ENCODE measurements around the gene LAG3.

The LAG3 gene

DNA sequence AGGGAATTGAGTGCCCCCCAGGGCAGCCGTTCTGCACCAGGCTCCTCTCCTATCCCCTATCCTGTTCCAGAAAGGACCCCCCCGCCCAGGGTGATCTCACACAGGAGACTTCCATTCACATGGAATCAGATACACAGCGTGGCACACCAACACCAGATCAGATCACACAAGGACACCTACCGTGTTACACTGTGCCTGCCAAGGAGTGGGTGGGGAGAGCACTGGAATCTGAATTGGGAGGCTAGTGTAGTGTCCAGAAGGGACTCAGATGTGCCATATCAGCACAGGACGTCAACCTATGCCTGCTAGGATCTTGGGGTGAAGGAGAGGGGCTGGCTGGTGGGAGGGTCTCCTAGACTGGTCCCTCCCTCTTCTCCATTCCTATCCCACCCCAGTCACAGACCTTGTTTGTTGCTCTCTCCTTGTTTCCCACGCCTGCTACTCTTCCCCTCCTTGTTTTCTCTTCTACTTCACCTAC is 3.8 kb upstream of the LAG3 start:
- TF ChIP-seq CTCF (IDR thresholded peaks at IDR 0.05; ENCODE audit: low read depth, low read length, missing control alignments) = no peak
- DNase-seq (ENCODE audit: low read depth) = no peak

DNA sequence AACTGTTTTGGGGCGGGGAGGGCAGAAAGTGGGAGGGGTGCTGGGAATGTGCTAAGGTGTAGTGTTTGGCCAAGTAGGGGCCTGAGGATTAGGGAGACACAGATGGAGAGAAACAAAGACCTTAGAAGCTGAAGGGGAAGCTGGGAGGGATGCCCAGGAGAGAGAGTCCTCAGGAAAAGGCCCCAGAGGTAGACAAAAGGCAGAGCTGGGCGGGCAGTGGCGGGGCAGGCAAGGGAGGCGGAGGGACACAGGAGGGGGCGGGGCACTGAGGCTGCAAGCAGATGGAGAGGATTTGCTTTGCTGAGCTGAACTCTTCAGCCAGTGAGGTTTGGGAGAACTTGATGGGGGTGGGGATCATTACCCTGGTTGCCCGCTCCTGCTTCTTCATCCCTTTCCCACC is 3.3 kb upstream of the LAG3 start:
- no peak for TF ChIP-seq CTCF (IDR thresholded peaks at IDR 0.05; ENCODE audit: low read depth, low read length, missing control alignments)
- no peak for DNase-seq (ENCODE audit: low read depth)
- H3K4me3 ChIP-seq (ENCODE audit: low read depth, low read length) = no peak overlapping the region

More for the DNA sequence above, 3.8 kb upstream of the LAG3 start:
- H3K4me3 ChIP-seq (ENCODE audit: low read depth, low read length) = no peak overlapping the region

- TF ChIP-seq CTCF (IDR thresholded peaks at IDR 0.05; ENCODE audit: low read depth, low read length, missing control alignments) = no peak
- H3K4me3 ChIP-seq (ENCODE audit: low read depth, low read length) = no peak overlapping the region
- DNase-seq (ENCODE audit: low read depth) = no peak
Measured at GRCh38 chr12:6769666-6770065, 2.7 kb upstream of the LAG3 start.

GRCh38 chr12:6770094-6770493 is 2.2 kb upstream of the LAG3 start:
- no peak overlapping the region for H3K4me3 ChIP-seq (ENCODE audit: low read depth, low read length)
- TF ChIP-seq CTCF (IDR thresholded peaks at IDR 0.05; ENCODE audit: low read depth, low read length, missing control alignments) = no peak
- no peak for DNase-seq (ENCODE audit: low read depth)

DNA sequence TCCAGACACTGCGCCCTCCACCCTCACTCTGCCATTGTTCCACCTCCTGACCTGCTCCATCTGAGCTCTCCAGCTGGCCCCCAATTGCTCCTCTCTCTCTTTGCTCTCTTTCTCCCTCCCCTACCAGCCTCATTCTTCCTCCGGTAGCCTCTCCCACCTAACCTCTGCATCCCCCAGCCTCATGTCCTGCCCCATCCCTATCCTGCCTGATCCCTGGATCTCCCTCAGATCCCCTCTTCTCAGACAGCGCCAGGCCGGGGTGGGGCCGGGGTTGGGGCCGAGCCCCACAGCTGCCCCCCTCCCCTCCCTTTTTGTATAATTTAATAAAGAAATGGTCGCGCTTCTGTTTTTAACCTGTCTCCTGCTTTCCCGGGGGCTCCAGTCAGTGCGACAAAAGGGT is 1.7 kb upstream of the LAG3 start:
- TF ChIP-seq CTCF (IDR thresholded peaks at IDR 0.05; ENCODE audit: low read depth, low read length, missing control alignments) = no peak
- no peak for DNase-seq (ENCODE audit: low read depth)
- no peak overlapping the region for H3K4me3 ChIP-seq (ENCODE audit: low read depth, low read length)

GRCh38 chr12:6771091-6771495 is 1.2 kb upstream of the LAG3 start:
- H3K4me3 ChIP-seq (ENCODE audit: low read depth, low read length) = no peak overlapping the region
- DNase-seq (ENCODE audit: low read depth) = no peak
- TF ChIP-seq CTCF (IDR thresholded peaks at IDR 0.05; ENCODE audit: low read depth, low read length, missing control alignments) = no peak

- no peak for DNase-seq (ENCODE audit: low read depth)
- no peak for TF ChIP-seq CTCF (IDR thresholded peaks at IDR 0.05; ENCODE audit: low read depth, low read length, missing control alignments)
- no peak overlapping the region for H3K4me3 ChIP-seq (ENCODE audit: low read depth, low read length)
Measured at GRCh38 chr12:6771509-6772330, 600 bp upstream of the LAG3 start.

Data from GM12864 (cell line).